ENCODE data around the gene MMP24.

Gene MMP24

GRCh38 chr20:35206802-35207201, 19.7 kb upstream of the MMP24 start:
- DNase-seq (ENCODE audit: low read depth), result no peak
- TF ChIP-seq CTCF (IDR thresholded peaks at IDR 0.05; ENCODE audit: low read depth, low read length, missing control alignments), result no peak
- no peak overlapping the region for H3K4me3 ChIP-seq (ENCODE audit: low read depth, low read length)

- TF ChIP-seq CTCF (IDR thresholded peaks at IDR 0.05; ENCODE audit: low read depth, low read length, missing control alignments), result peak; percentile 75
- DNase-seq (ENCODE audit: low read depth), result peak; percentile 38
- no peak overlapping the region for H3K4me3 ChIP-seq (ENCODE audit: low read depth, low read length)
These were observed 18.4 kb upstream of the MMP24 start for GRCh38 chr20:35207950-35208611.

GRCh38 chr20:35215066-35215956, 11.2 kb upstream of the MMP24 start:
- H3K4me3 ChIP-seq (ENCODE audit: low read depth, low read length), result no peak overlapping the region
- TF ChIP-seq CTCF (IDR thresholded peaks at IDR 0.05; ENCODE audit: low read depth, low read length, missing control alignments), result no peak
- no peak for DNase-seq (ENCODE audit: low read depth)

- H3K4me3 ChIP-seq (ENCODE audit: low read depth, low read length), result no peak overlapping the region
- no peak for TF ChIP-seq CTCF (IDR thresholded peaks at IDR 0.05; ENCODE audit: low read depth, low read length, missing control alignments)
- no peak for DNase-seq (ENCODE audit: low read depth)
These were observed 9.9 kb upstream of the MMP24 start for GRCh38 chr20:35216541-35216940.

- no peak for TF ChIP-seq CTCF (IDR thresholded peaks at IDR 0.05; ENCODE audit: low read depth, low read length, missing control alignments)
- DNase-seq (ENCODE audit: low read depth), result no peak
- no peak overlapping the region for H3K4me3 ChIP-seq (ENCODE audit: low read depth, low read length)
These were observed 2.5 kb upstream of the MMP24 start for GRCh38 chr20:35223941-35224340.

GRCh38 chr20:35224536-35224935, 2.0 kb upstream of the MMP24 start:
- H3K4me3 ChIP-seq (ENCODE audit: low read depth, low read length), result no peak overlapping the region
- no peak for DNase-seq (ENCODE audit: low read depth)
- TF ChIP-seq CTCF (IDR thresholded peaks at IDR 0.05; ENCODE audit: low read depth, low read length, missing control alignments), result no peak
